Ureter (tissue), 1 donor: ENCODE results near the gene PYGL. TPM values are rescaled to one million over a fixed set of nuclear protein-coding genes. Genes with fewer than 3 reads are reported as not detected.
"Not testable (repeated sequence)": the region's sequence is repeated elsewhere in the genome, so short reads cannot be mapped to it uniquely, and the experiment has no call there.

Experiments used
- DNase-seq: peaks from one replicate; pipeline ENCODE4 v3.0.0-alpha.2; 2020; ENCODE audit warnings: low spot score
- total RNA-seq: library from RNA; stranded (reverse); gene quantifications from one replicate; pipeline ENCODE4 v1.2.4, GENCODE V29; 2023
- donor health status: DM: yes; HTN: yes; CAD: no.

Gene PYGL
- total RNA-seq, 1 donor from 2014 or later = 58.6 TPM

DNA sequence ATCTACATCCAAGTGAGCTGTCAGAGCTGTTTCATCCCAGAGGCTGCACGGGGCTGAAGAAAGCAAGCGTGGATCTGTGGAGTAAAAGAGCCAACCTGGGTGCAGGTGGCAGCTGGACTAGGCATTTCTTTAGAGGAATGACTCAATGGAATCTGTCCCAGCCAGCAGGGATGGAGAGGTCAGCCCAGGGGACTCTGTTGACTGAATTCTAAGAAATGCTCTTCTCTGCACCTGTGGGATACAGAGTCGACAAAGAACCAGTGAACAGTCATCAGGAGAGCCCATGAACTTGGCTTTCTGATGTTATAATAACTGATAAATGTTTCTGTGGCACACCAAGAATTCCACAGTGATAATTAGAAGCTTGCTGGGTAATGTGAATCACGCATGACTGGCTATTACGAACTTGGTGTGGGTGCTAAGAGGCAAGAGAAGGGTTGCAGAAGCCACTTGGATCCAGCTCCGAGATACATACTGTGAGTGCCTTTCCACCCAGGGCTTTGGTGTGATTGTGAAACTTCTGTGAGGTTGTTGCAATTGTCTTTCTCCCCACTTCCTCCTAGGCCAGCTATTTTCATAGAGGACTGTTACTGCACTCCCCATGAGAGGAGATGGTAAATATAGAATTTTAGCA lies 16.2 kb downstream of the PYGL start:
- DNase-seq = no peak

- DNase-seq = no peak
These were observed 17.4 kb downstream of the PYGL start for GRCh38 chr14:50926851-50927386.

GRCh38 chr14:50924843-50925242 lies 19.4 kb downstream of the PYGL start:
- no peak for DNase-seq

- DNase-seq = no peak
These were observed 20.0 kb downstream of the PYGL start for GRCh38 chr14:50924236-50924635.

GRCh38 chr14:50922803-50923202 lies 21.5 kb downstream of the PYGL start:
- DNase-seq = no peak

DNA sequence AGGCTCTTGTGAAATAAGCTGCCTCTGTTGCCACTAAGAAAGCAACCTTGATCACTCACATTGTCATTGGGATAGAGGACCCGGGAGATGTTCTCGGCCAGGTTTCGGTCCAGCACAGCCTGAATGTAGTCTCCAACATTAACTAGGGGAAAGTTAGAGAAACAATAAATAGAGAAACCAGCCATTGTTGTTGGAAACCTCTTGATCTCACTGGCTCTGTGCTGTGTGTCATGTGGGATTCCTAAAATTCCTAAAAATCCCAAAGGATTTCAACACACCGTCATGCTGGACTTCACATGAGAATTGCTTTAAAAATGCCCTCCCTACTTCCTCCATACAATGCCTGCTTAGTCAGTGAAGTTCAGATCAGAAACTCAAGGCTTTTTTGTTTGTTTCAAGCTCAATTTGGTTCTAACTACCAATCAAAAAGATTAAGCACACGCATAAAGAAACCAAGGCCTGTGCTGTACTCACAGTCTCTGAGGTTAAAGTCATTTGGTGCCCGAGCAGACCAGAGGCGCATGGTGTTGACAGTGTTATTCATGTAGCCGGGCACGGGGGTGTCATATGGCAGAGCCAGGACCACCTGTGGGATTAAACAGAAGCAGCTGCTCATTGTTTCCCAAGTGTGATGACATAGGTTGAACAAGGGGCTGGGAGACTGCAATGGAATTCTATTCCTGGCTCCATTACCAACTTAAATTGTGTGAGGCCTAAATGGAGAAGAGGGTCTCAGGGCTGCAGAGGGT lies 23.6 kb downstream of the PYGL start:
- no peak for DNase-seq

GRCh38 chr14:50919524-50919923 lies 24.8 kb downstream of the PYGL start:
- not testable (repeated sequence) for DNase-seq

GRCh38 chr14:50917449-50917848 lies 26.8 kb downstream of the PYGL start:
- no peak for DNase-seq

DNA sequence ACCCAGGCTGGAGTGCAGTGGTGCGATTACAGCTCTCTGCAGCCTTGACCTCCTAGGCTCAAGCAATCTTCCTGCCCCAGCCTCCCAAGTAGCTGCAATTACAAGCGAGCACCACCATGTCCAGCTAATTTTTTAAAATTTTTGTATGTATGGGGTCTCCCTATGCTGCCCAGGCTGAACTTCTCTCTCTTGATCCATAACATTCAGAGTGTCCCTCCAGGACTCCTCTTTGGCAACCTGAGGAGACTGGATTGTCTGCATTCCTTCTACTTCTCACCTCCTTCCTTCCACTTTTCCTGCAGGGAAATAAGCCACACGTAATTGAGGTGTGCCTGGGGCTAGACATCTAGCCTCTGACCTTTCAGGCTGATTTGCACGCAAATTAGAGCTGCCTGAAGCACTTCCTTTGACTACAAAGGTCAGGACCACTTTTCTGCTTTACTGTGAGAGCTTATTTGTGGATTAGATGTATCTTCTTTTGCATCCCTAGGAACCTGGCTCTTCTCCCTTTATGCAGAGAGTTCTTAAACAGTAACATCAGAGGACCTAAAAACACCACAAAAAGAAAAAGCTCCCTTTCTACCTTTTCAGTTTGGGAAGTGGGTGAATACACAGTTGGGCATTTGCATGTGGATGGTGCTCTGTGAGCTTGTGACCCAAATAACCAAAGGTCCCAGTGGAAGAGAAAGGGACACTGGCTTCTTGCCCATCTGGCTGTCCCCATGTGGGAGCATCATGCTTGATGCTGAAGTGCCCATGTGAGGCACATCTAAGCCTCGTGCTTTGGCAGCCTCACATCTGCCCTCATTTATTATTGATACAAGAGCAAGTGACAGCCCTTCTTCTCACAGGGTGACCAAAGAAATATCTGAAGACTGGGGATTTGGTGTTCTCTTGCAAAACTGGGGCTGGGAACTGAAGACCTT lies 33.5 kb downstream of the PYGL start:
- DNase-seq = no peak

DNA sequence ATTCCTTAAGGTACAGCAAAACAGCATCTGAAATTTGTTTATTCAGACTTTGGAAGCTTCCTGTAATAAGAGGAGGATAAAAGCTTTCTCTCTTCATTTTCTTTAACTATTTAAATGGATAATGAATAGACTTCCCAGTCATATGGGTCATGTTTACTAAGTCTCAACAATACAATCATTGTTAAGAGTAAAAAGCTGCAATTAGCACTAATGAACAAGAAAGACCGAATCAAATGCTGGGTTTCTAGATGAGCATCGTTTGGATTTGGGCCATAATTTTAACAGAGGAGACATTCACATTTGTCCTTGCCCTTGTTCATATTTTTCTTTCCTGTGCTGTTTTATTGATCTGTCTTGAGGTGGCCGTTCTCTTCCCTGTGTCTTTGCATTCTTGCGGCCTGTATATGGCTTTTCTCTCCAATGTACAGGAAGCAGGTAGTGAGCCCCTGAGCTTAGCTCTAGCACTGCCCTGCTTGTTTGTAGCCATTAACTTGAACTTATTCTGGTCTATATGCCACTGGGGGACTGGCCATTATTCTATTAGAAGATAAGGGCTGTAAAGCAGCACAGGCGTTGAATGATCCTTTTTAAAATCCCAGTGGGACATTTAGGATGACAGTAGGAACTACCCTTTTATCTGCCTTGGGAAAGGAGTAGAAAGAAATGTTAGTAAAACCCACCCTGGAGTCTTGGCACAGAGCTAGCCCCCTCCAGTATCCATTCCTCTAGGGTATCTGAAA lies 37.8 kb downstream of the PYGL start:
- DNase-seq = no peak

- DNase-seq = no peak
These were observed 39.6 kb downstream of the PYGL start for GRCh38 chr14:50904719-50905118.

DNA sequence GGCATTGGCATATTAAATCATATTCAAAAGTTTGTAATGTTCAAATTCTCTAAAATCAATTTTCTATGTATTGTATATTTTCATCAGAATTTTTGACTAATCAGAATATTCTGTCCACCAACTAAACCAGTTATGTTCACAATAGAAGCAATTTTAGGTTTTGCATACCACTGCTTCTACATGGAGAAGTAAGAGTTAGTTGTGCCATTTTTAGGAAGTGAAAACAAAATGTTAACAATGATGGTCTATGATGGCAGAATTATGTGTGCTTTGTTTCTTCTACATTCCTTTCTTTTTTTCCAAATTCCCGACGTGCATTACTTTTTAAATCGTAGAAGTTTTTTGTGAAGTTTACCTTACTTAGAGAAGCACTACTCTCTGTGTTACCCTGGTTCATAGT lies 42.9 kb downstream of the PYGL start:
- DNase-seq = no peak

- no peak for DNase-seq
These were observed 46.6 kb downstream of the PYGL start for GRCh38 chr14:50897658-50898175.

- DNase-seq = not testable (repeated sequence)
These were observed 47.3 kb downstream of the PYGL start for GRCh38 chr14:50897005-50897404.

GRCh38 chr14:50896421-50896820 lies 47.9 kb downstream of the PYGL start:
- not testable (repeated sequence) for DNase-seq

DNA sequence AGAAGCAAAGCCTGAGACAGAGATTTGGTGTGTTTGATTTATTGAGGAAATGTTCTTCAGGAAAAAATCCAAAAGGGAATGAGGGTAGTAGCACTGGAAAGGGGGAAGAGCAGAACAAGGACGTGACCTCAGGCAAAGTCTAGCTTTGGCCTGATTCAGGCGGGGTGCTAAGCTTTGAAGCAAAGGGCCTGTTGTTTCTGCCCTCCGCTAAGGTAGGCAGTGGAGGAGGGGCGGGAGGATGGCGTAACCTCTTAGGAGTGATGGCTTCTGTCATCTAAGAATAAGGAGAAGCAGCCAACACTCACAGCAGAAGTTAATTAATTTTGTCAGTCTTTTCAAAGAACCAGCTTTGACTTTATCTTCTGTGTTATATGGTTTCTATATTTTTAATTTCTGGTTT lies 52.0 kb downstream of the PYGL start:
- no peak for DNase-seq

DNA sequence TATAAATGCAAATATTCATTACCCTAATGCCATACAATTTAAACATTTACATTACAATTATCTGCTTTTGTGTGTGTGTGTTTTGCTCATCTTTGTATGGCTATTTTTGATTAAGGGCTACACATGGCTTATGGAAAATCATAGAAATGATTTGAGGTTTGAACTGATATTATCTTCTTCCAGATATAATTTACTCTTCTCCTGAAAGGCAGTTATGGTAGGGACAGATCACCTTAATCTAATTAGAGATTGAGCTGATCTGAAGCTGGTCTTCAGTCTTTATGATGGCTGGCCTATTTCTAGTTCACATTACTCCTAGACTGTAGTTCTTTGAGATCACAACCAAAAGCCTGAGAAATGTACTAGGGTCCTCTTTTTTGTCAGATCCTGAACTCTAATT lies 56.8 kb downstream of the PYGL start:
- no peak for DNase-seq

- DNase-seq = no peak
These were observed 60.5 kb downstream of the PYGL start for GRCh38 chr14:50883827-50884197.

GRCh38 chr14:50882932-50883826 lies 61.1 kb downstream of the PYGL start:
- DNase-seq = peak; percentile 48

GRCh38 chr14:50875359-50876070 lies 68.8 kb downstream of the PYGL start:
- no peak for DNase-seq
